Measurements from ENCODE around the gene CSKMT.
"Not testable (repeated sequence)": the region's sequence is repeated elsewhere in the genome, so short reads cannot be mapped to it uniquely, and the experiment has no call there.

The CSKMT gene

DNA sequence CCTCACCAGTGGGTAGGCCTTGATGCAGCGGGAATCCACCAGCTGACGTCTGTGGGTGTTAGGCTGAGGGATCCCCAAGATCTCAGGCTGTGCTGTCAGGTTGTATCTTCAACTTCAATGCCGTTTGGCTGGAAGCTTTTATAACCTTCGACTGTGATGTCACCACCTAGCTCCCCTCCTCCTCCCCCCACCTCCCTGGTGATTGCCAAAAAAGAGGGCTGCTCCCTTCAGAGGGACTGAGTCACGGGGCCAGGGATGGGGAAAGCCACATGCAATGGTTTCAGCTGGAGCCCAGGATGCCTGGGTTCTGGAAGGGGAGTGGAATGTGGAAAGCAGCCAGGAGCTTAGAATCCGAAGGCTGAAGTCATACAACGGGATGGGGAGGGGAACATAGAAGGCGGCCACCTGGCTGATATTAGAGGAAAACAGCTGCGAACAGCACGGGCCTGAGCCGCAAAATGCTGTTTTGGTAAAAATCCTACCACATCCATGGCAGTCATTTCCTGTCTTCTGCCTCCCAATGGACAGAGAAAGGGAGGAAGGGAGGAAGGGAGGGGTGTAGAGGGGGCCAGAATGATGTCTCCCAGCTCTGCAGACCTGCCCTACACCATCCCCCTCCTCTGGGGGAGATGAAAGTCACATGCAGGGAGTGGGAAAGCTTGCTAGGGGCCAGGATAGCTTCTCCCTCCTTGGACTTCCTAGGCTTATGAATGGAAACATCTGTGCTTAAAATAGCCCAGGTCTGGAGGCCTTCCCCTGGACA is 24.5 kb downstream of the CSKMT start, which contains the start of gene LRRN4CL:
Gene LRRN4CL, minus strand, starts transcription at position 110 of the 763 bp plus-strand sequence. CDS start 1,022 bp downstream, outside the sequence.
- no peak for DNase-seq (ENCODE audit: low read depth)

DNA sequence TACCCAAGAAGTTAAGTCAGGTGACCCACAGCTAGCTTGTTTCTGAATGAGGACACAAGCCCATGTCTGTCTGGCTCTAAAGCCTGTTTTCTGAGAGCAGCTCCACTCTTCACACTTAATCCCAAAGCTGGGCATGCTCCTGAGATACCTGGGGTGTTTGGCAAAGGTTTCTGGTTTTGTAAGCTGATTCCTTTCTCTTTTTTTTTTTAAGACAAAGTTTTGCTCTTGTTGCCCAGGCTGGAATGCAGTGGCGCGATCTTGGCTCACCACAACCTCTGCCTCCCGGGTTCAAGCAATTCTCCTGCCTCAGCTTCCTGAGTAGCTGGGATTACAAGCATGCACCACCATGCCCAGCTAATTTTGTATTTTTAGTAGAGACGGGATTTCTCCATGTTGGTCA is 28.5 kb downstream of the CSKMT start:
- DNase-seq (ENCODE audit: low read depth), result not testable (repeated sequence)

GRCh38 chr11:62694455-62695167 is 29.5 kb downstream of the CSKMT start:
- DNase-seq (ENCODE audit: low read depth), result peak; percentile 44

- no peak for DNase-seq (ENCODE audit: low read depth)
Observed at GRCh38 chr11:62702246-62702645, 37.1 kb downstream of the CSKMT start.

GRCh38 chr11:62703921-62704320 is 38.8 kb downstream of the CSKMT start:
- DNase-seq (ENCODE audit: low read depth), result not testable (repeated sequence)

DNA sequence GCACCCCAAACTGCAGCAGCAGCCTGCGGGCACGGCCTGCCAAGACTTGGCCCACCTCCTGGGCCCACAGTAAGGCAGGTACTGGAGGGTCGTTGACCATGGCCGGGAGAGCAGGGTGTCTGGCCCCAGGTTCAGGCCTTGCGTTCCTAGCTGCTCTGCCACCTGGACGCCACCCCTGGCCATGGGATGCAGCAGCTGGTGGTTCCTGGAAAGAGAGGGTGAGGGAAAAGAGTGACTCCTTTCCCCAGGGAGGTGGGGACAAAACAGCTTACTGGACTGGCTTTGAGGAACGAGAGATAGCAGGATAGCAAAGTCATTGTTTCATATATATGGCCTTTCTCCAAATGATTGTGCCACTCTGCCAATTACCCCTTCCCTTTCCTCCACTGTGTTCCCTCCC is 40.3 kb downstream of the CSKMT start:
- no peak for DNase-seq (ENCODE audit: low read depth)

- peak; percentile 74 for DNase-seq (ENCODE audit: low read depth)
Observed at GRCh38 chr11:62705880-62706849, 41.1 kb downstream of the CSKMT start.

GRCh38 chr11:62706850-62707247 is 41.7 kb downstream of the CSKMT start:
- DNase-seq (ENCODE audit: low read depth), result no peak

DNA sequence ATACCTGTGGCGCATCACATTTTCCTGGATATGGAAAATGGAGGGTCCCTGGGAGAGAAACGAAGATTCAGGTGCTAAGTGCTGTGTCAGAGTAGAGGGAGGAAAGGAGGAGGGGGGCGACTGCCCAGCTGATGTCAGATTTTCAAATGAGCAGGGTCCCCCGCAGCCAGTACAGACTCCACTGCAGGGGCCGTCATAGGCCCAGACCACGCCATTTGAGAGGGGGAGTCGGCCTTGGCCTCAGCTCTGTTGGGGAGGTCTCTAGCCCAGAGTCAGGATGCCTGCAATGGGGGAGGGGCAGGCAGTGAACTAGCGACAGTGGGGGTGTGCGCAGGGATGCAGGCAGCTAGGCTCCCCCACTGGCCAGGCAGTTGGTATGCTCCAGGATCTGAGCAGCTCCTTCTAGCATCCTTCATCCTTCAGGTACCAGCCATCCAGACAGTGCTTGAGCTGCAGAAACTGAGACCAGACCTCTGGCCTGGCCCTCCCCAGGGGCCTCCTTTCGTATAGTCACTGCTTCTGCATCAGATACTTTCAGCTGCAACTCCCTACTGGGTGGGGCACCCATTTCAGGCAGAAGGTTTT is 42.3 kb downstream of the CSKMT start, which contains the start of the genes BSCL2 and GNG3:
Gene BSCL2, minus strand, starts transcription at position 148 of the 585 bp plus-strand sequence. CDS start 229 bp downstream, outside the sequence.
Gene GNG3, plus strand, starts transcription at position 400 of the 585 bp plus-strand sequence. CDS start 620 bp downstream, outside the sequence.
- no peak for DNase-seq (ENCODE audit: low read depth)

DNA sequence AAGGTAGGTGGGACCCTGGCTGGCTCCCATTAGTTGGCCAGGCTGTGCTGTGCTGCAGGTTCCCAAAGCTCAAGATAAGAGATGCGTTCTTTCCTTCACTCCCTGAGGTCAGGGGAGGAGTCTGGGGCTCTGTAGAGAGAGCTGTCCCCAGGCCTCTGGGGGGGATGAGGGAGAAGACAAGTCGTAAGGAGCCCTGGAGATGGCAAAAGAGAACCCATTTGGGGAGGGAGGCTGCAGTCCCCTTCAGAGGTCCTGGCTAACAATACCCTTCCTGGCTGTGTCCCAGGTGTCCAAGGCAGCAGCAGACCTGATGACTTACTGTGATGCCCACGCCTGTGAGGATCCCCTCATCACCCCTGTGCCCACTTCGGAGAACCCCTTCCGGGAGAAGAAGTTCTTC is 43.3 kb downstream of the CSKMT start:
- DNase-seq (ENCODE audit: low read depth), result no peak

GRCh38 chr11:62708793-62709192 is 43.7 kb downstream of the CSKMT start:
- DNase-seq (ENCODE audit: low read depth), result no peak

- no peak for DNase-seq (ENCODE audit: low read depth)
Observed at GRCh38 chr11:62709247-62710000, 44.3 kb downstream of the CSKMT start.

DNA sequence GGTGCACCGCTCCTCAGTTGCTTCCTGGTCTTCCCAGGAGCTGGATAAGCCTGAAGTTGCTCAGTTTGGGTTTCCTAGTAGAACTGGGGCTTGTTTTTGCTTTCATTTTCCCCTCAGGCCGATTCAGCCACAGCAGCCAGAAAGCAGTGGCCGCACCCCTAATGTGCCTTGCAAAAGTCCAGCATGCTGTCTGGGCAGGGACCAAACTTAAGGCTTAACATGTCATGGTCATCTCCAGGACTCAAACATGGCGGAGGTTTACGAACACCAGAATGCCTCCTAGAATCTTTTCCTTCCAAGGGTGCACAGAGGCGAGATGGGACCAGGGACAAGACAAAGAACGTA is 44.9 kb downstream of the CSKMT start:
- DNase-seq (ENCODE audit: low read depth), result no peak

DNA sequence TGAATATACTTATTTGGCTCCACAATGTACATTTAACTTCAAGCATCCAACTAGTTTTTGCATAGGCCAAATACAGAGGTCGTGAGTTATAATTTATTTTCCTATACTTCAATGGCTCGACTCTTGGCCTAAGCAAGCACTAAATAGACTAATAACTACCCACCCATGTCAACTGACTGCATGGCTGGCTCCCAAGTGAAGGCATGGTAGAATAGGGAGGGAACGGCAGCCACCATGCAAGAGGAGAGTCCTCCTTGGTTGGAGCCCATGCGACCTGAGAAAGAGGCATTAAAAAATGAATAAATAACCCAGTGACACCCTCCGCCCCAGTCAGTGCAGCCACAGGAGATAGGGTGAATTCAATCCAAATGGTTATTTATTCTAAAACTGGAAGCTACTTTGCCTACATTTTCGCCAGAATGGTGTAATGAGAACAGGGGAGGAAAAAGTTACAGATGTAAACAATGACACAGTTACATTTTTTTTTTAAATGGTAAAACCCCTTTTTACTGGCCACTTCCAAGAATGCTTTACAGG is 47.2 kb downstream of the CSKMT start:
- DNase-seq (ENCODE audit: low read depth), result no peak

GRCh38 chr11:62712861-62713260 is 47.7 kb downstream of the CSKMT start:
- DNase-seq (ENCODE audit: low read depth), result no peak

- no peak for DNase-seq (ENCODE audit: low read depth)
Observed at GRCh38 chr11:62713343-62713742, 48.2 kb downstream of the CSKMT start.

GRCh38 chr11:62715150-62716130 is 50.3 kb downstream of the CSKMT start:
- no peak for DNase-seq (ENCODE audit: low read depth)

DNA sequence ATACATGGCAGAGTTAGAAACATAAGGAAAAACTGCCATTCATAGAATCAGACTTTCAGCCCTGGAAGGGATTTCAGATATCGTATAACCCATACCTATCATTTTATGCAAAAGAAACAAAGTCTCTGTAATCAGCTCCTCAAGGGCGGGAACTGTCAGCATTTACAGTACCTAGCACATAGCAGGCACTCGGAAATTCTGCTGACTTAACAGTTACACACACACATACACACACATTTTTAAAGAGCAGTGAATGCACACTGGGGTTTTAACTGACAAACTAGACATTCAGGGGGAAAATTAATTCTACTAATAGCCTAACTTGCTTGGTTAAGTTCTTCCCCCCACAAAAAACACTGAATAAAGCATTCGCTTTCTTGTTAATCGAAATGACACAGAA is 51.1 kb downstream of the CSKMT start:
- no peak for DNase-seq (ENCODE audit: low read depth)

DNA sequence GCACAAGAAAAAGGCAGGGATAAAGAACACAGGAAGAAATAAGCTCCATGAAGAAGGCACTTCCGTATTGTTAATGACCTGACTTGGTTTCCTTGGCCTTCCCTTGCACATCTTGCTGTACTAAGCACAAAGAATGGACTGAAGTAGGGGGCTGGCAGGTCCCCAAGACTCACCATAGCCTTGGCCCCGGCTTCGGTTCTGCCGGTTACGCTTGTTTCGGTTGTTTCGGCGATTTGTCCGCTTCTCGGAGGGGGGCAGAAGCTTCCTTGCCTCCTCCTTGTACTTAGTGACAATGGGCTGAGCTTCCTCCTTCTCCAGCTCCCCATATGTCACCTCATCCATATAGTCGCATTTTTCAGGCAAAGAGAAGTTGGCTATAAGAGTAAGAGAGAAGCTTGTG is 51.7 kb downstream of the CSKMT start:
- DNase-seq (ENCODE audit: low read depth), result no peak
